PFSK-1 (cell line): Measurements from ENCODE around the gene PIM3.

Experiments used
- FOXP2 ChIP-seq: optimal IDR thresholded peaks from 2 replicates; pipeline ENCODE3; 2011; ENCODE audit warnings: borderline replicate concordance, control low read depth, inconsistent platforms; ENCODE audit not compliant: insufficient read depth; ENCODE audit errors: extremely low read length, extremely low read depth
- POLR2AphosphoS5 ChIP-seq: IDR thresholded peaks from 2 replicates; pipeline ENCODE4 v1.6.1; 2012; ENCODE audit warnings: low read depth, mild to moderate bottlenecking, control low read depth, low read length, moderate library complexity
- SIN3A ChIP-seq: IDR thresholded peaks from 2 replicates; pipeline ENCODE4 v1.6.1; 2012; ENCODE audit warnings: mild to moderate bottlenecking, low read length, moderate library complexity, borderline replicate concordance; ENCODE audit not compliant: insufficient read depth
- TAF1 ChIP-seq: IDR thresholded peaks from 2 replicates; pipeline ENCODE4 v1.6.1; 2012; ENCODE audit warnings: low read length, control low read depth, borderline replicate concordance; ENCODE audit not compliant: insufficient read depth
- TF ChIP-seq, protein P1 (sequence below), 2 experiments: IDR thresholded peaks; 2 replicates each; pipeline versions ENCODE4 v1.6.1 to v1.8.0; 2011 to 2012; ENCODE audit warnings: low read depth in 2 of 2, low read length in 2 of 2, control low read depth in 1 of 2, inconsistent platforms in 1 of 2, mild to moderate bottlenecking in 1 of 2, moderate library complexity in 1 of 2; ENCODE audit not compliant: insufficient read depth in 1 of 2

Gene PIM3

DNA sequence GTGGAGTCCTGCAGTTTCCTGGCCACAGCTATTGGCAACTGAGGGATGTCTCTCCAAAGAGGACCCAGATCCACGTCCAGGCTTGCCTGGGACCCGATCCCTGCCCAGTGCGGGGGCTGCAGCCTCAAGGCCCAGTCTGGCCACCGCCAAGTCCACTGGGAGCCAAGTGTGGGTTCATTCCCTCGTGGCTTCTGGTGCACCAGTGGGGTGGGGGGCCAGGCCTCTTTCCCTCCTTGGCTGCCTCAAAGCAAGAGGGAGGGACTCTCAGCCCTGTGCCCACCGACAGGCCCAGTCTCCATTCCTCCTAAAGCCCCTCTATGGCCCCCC is 13.3 kb upstream of the PIM3 start:
- no peak for TF ChIP-seq POLR2AphosphoS5

DNA sequence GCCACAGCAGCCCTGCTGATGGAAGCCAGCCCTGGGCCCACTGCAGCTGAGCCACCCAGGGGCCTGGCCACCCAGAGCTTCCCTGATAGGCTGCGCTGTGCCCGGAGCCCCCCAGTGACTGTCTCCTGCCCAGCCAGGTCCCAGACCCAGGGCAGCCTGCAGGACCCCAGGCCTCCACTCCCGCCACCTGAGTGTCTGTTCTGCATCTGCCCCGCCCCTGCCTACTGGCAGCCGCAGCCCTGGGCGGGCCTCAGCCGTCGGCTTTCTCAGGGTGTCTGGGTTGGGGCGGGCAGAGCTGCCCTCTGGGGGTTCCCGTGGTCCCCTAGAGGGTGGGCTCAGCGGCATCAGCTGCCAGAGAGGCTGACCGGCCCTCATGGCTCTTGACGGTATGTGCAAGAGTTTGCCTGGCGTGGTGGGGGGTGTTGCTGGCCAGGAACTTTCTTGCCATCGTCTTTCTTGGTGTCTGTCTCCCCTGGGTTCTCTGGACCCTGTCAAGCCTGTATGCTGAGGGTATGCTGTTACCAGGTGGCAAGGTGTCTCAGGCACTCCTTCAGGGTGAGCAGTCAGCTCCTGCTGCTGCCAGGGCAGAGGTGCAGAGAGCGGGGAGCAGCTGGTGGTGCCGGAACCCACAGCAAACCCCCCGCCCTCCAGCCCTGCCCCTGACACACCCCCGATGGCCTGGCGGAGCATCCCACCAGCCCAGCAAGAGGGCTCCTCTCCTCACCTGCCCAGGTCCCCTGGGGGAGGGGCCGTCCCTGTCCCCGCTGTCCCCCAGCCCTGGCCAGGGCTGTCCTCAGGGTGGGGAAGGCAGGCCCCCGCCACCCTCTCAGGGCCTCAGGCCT is 12.2 kb upstream of the PIM3 start:
- TF ChIP-seq TAF1 (no peak), FOXP2 (no peak), SIN3A (no peak), POLR2AphosphoS5 (no peak)
- TF ChIP-seq, protein P1, sequence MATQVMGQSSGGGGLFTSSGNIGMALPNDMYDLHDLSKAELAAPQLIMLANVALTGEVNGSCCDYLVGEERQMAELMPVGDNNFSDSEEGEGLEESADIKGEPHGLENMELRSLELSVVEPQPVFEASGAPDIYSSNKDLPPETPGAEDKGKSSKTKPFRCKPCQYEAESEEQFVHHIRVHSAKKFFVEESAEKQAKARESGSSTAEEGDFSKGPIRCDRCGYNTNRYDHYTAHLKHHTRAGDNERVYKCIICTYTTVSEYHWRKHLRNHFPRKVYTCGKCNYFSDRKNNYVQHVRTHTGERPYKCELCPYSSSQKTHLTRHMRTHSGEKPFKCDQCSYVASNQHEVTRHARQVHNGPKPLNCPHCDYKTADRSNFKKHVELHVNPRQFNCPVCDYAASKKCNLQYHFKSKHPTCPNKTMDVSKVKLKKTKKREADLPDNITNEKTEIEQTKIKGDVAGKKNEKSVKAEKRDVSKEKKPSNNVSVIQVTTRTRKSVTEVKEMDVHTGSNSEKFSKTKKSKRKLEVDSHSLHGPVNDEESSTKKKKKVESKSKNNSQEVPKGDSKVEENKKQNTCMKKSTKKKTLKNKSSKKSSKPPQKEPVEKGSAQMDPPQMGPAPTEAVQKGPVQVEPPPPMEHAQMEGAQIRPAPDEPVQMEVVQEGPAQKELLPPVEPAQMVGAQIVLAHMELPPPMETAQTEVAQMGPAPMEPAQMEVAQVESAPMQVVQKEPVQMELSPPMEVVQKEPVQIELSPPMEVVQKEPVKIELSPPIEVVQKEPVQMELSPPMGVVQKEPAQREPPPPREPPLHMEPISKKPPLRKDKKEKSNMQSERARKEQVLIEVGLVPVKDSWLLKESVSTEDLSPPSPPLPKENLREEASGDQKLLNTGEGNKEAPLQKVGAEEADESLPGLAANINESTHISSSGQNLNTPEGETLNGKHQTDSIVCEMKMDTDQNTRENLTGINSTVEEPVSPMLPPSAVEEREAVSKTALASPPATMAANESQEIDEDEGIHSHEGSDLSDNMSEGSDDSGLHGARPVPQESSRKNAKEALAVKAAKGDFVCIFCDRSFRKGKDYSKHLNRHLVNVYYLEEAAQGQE (IDR thresholded peaks at IDR 0.05; ENCODE audit: insufficient read depth in 1 of 2, low read depth in 2 of 2, low read length in 2 of 2) = no peak

DNA sequence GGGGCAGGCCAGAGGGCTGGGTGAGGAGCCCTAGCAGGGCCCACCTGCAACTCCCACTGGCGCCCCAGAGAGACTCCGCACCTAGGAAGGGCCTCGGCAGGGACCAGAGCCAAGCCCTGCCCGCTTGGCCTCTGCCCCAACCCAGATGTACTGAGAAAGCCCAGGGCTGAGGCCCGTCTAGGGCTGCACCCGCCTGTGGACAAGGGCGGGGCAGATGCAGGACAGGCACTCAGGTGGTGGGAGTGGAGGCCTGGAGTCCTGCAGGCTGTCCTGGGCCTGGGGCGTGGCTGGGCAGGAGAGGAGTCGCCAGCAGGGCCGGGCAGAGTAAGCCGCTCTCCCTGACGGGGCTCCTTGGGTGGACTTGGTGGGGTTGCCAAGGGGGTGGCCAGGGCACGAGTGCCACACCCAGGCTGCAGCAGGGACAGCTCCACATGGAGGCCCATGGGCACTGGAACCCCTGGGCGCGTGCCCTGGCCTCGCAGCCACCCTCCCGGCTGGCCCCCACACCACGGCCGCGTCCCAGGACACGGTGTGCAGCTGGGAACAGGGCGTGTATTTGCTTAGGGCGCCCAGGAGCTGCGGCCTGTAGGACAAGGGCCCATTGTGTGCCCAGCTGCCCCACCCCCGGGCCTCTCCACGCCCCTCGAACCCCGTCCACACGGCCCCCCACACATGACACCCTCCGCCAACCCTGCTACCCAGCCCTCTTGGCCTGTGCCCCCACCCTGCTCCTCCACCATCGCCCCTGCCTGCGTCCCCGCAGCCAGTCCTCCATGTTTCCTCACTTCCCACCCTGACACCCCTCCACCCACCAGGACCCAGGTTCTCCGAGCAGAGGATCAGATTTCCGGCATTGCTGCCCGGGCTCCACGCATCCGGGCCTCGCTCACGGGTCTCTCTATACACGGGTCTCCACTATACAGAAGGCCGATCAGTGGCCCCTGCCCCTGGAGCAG is 11.3 kb upstream of the PIM3 start:
- TF ChIP-seq FOXP2 (no peak), SIN3A (no peak), POLR2AphosphoS5 (no peak)
- TF ChIP-seq, protein P1 (IDR thresholded peaks at IDR 0.05; ENCODE audit: insufficient read depth in 1 of 2, low read depth in 2 of 2, low read length in 2 of 2) = no peak

DNA sequence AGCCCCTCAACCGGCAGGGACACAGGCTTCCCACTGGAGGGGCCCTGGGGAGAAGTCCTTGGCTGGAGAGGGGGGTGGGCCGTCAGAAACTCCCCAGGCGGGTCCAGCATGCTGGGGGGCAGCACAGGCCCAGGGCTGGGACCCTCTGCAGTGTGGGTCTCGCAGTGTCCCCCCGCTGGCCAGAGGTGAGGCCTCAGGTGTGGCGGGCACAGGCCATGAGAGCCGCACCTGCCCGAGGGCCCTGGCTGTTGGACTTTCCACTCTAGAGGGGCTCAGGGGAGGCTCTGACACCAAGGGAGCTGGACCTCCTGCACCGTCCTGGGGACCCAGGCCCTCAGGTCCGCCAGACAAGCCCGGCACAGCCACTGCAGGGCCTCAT is 10.7 kb upstream of the PIM3 start:
- TF ChIP-seq POLR2AphosphoS5 (no peak), FOXP2 (no peak), SIN3A (no peak), TAF1 (no peak)
- TF ChIP-seq, protein P1 (IDR thresholded peaks at IDR 0.05; ENCODE audit: insufficient read depth in 1 of 2, low read depth in 2 of 2, low read length in 2 of 2) = no peak

DNA sequence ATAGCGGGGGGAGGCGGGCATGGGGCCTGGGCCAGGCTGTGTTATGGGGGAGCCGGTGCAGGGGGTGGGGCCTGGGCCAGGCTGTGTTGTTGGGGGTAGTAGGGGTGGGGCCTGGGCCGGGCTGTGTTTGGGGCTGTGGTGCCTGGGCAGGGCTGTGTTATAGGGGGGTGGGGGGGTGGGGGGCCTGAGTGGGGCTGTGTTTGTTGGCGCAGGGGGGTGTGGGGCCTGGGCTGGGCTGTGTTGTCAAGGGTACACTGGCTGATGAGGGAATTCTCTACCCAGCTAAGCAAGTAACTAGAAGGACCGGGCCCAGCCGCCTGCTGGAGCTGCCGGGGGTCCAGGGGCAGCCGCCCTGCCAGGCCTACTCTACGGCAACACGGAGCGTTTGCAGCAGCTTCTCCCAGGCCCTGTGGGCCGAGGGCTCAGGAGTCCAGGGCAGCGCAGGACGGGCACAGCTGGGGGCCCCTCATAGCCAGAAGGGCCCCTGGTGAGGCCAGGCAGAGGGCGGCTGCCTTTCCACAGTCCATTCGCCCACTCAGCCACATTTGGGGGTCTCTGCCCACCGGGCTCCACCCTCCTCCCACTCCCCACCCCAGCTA is 10.1 kb upstream of the PIM3 start:
- no peak for TF ChIP-seq TAF1
- TF ChIP-seq POLR2AphosphoS5 = no peak
- TF ChIP-seq FOXP2 = no peak
- no peak for TF ChIP-seq SIN3A
- TF ChIP-seq, protein P1 (IDR thresholded peaks at IDR 0.05; ENCODE audit: insufficient read depth in 1 of 2, low read depth in 2 of 2, low read length in 2 of 2) = no peak
